SK-N-MC (cell line): Measurements from ENCODE around the gene IRAK3.

Source experiments
- DNase-seq: peaks from one replicate; pipeline ENCODE4 v3.0.0-alpha.2; 2011; ENCODE audit warnings: low read depth, low spot score
- H3K27ac ChIP-seq: fragments of 200-600 bp; sonication (generic); 2 replicates; pipeline ENCODE4 v1.5.1; 2016; ENCODE audit warnings: mixed run types
- H3K36me3 ChIP-seq: fragments of 200-600 bp; sonication (generic); 2 replicates; pipeline ENCODE4 v1.6.1; 2017; ENCODE audit warnings: antibody characterized with exemption, low read length, mixed read lengths; ENCODE audit not compliant: insufficient read depth
- H3K4me3 ChIP-seq: fragments of 200-600 bp; sonication (generic); 2 replicates; pipeline ENCODE4 v1.5.1; 2016
- H3K9ac ChIP-seq: fragments of 200-600 bp; sonication (generic); 2 replicates; pipeline ENCODE4 v1.8.0; 2017; ENCODE audit warnings: mixed run types, mixed read lengths; ENCODE audit not compliant: insufficient read length
- H3K9me3 ChIP-seq: fragments of 200-600 bp; sonication (generic); 2 replicates; pipeline ENCODE4 v1.6.1; 2017; ENCODE audit warnings: low read depth, mild to moderate bottlenecking, antibody characterized with exemption, low read length, moderate library complexity, mixed read lengths
- EZH2 ChIP-seq: fragments of 200-600 bp; sonication (generic); IDR thresholded peaks from one replicate; pipeline ENCODE4 v1.6.1; 2017; ENCODE audit warnings: antibody characterized with exemption
- FOXP2 ChIP-seq: optimal IDR thresholded peaks from 2 replicates; pipeline ENCODE3; 2011; ENCODE audit warnings: mild to moderate bottlenecking, moderate library complexity; ENCODE audit not compliant: insufficient read depth; ENCODE audit errors: extremely low read length, control extremely low read depth
- POLR2AphosphoS5 ChIP-seq: IDR thresholded peaks from 2 replicates; pipeline ENCODE4 v1.6.1; 2012; ENCODE audit warnings: mild to moderate bottlenecking, low read depth, low read length, borderline replicate concordance

Gene IRAK3

DNA sequence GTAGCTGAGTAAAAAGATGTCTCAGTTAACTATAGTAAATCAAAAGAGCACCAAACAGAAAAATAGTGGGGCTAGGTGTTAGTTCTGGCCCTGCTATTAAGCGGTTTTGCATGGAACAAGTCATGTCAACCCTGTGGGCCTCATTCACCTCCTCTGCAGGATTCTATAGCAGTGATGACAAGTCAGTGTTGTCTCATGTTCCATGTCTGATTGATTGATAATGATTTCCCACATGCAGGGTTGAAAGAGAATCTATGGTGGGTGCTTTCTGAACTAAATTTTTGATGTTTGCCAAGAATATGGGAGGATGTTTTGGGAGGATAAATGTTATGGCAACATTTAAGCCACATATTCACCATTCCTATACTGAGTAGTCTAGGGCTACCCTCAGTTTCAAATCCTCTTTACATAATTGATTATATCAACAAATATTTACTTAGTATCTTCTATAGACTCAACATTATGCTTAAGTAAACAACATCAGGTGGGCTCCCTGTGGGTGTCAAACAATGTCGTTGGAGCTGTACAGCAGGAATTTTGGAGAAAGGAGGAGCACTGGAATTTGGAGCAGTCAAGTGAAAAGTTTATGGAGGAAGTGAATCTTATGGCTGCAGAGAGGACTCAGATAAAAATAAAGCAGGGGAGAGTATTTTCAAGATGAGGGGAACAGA lies 48.6 kb downstream of the IRAK3 start:
- Histone ChIP-seq H3K4me3 (no peak overlapping the region), H3K36me3 (no peaks in the 10 kb centered on the region), H3K27ac (no peak overlapping the region), H3K9ac (no peak overlapping the region), H3K9me3 (no peaks in the 10 kb centered on the region)
- TF ChIP-seq POLR2AphosphoS5: no peak
- no peak for TF ChIP-seq FOXP2
- TF ChIP-seq EZH2: no peak
- DNase-seq: no peak

GRCh38 chr12:66239295-66239694 lies 50.3 kb downstream of the IRAK3 start:
- Histone ChIP-seq H3K9ac (no peak overlapping the region), H3K4me3 (no peak overlapping the region), H3K36me3 (no peaks in the 10 kb centered on the region), H3K27ac (no peak overlapping the region), H3K9me3 (no peaks in the 10 kb centered on the region)
- TF ChIP-seq FOXP2 (no peak), POLR2AphosphoS5 (no peak), EZH2 (no peak)
- no peak for DNase-seq

- DNase-seq: no peak
These were observed 51.2 kb downstream of the IRAK3 start for GRCh38 chr12:66240096-66240820.

DNA sequence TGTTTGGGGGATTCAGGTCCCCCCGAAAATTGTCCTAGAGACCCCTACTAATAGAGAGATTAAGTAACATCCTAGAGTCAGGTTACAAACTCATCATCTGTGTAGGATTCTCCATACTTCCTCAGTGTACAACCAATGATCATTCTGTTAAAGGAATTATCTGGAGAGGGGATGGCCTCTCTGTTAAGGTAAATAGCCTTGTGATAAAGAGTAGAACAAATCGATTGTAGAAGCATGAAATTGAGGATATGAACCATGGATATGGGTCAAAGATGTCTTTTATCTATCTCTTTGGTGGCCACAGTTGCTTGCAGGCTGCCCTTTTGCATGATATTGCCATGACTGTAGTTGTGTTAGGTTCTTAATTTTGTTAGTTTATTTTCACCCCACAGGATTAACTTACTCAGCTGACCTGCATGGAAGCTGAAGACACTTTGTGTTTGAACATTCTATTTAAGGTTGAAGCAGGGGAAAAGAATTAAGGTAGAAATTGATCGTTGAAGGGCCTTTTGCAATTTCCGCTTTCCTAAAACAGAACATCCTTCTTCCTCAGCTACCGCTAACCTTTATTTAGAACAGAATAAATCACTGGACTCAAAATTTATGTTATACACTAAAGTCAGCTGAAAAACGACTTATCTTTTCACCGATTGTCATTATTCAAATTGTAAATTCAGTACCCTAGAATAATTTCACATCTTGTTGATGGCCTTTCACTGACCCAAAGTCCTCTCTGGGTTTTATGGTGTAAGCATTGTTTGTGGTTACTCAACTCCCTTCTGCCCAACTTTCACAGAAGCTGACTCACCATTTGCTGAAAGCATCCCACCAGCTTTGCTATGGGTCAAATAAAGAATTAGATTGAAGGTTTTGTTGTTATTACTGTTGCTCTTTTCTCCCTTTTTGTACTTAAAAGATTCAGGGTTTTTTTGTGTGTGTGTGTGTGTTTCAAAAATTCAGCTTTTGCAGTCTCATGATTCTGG lies 52.3 kb downstream of the IRAK3 start:
- H3K27ac ChIP-seq: no peak overlapping the region
- no peak overlapping the region for H3K4me3 ChIP-seq
- no peaks in the 10 kb centered on the region for H3K9me3 ChIP-seq
- H3K36me3 ChIP-seq: no peaks in the 10 kb centered on the region
- no peak for TF ChIP-seq FOXP2
- H3K9ac ChIP-seq: no peak overlapping the region
- no peak for DNase-seq

More at GRCh38 chr12:66240096-66240820, 51.2 kb downstream of the IRAK3 start:
- no peak overlapping the region for H3K27ac ChIP-seq
- H3K9ac ChIP-seq: no peak overlapping the region
- no peaks in the 10 kb centered on the region for H3K9me3 ChIP-seq
- TF ChIP-seq FOXP2 (no peak), EZH2 (no peak), POLR2AphosphoS5 (no peak)
- H3K36me3 ChIP-seq: no peaks in the 10 kb centered on the region
- H3K4me3 ChIP-seq: 0 out of 2 replicates have a peak overlapping the region, but pooled peaks have one; percentile 11

- H3K9ac ChIP-seq: no peak overlapping the region
- DNase-seq: no peak
- H3K4me3 ChIP-seq: no peak overlapping the region
- H3K36me3 ChIP-seq: no peaks in the 10 kb centered on the region
- H3K9me3 ChIP-seq: no peaks in the 10 kb centered on the region
- no peak overlapping the region for H3K27ac ChIP-seq
- TF ChIP-seq FOXP2: no peak
- TF ChIP-seq POLR2AphosphoS5: no peak
- no peak for TF ChIP-seq EZH2
These were observed 53.3 kb downstream of the IRAK3 start for GRCh38 chr12:66242311-66242710.

- Histone ChIP-seq H3K9ac (no peak overlapping the region), H3K27ac (no peak overlapping the region), H3K9me3 (no peaks in the 10 kb centered on the region), H3K4me3 (no peak overlapping the region), H3K36me3 (no peaks in the 10 kb centered on the region)
- no peak for DNase-seq
- no peak for TF ChIP-seq POLR2AphosphoS5
- no peak for TF ChIP-seq EZH2
- no peak for TF ChIP-seq FOXP2
These were observed 54.9 kb downstream of the IRAK3 start for GRCh38 chr12:66243911-66244310.

- Histone ChIP-seq H3K36me3 (no peaks in the 10 kb centered on the region), H3K9ac (no peak overlapping the region), H3K4me3 (no peak overlapping the region), H3K27ac (no peak overlapping the region), H3K9me3 (no peaks in the 10 kb centered on the region)
- TF ChIP-seq EZH2 (no peak), FOXP2 (no peak)
- DNase-seq: no peak
These were observed 55.4 kb downstream of the IRAK3 start for GRCh38 chr12:66244446-66244845.

GRCh38 chr12:66247741-66248140 lies 58.7 kb downstream of the IRAK3 start:
- TF ChIP-seq EZH2: no peak
- no peak for TF ChIP-seq FOXP2
- TF ChIP-seq POLR2AphosphoS5: no peak
- DNase-seq: no peak
- H3K27ac ChIP-seq: no peak overlapping the region
- no peaks in the 10 kb centered on the region for H3K9me3 ChIP-seq
- no peaks in the 10 kb centered on the region for H3K36me3 ChIP-seq
- H3K4me3 ChIP-seq: no peak overlapping the region
- H3K9ac ChIP-seq: no peak overlapping the region
